Measurements from ENCODE around the gene GAS2L3.

- TF ChIP-seq, protein P1, sequence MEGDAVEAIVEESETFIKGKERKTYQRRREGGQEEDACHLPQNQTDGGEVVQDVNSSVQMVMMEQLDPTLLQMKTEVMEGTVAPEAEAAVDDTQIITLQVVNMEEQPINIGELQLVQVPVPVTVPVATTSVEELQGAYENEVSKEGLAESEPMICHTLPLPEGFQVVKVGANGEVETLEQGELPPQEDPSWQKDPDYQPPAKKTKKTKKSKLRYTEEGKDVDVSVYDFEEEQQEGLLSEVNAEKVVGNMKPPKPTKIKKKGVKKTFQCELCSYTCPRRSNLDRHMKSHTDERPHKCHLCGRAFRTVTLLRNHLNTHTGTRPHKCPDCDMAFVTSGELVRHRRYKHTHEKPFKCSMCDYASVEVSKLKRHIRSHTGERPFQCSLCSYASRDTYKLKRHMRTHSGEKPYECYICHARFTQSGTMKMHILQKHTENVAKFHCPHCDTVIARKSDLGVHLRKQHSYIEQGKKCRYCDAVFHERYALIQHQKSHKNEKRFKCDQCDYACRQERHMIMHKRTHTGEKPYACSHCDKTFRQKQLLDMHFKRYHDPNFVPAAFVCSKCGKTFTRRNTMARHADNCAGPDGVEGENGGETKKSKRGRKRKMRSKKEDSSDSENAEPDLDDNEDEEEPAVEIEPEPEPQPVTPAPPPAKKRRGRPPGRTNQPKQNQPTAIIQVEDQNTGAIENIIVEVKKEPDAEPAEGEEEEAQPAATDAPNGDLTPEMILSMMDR (IDR thresholded peaks at IDR 0.05) = no peak
- TF ChIP-seq POLR2A (IDR thresholded peaks at IDR 0.05) = no peak
These were observed 98.1 kb downstream of the GAS2L3 start for GRCh38 chr12:100671396-100672074.

Measured in thyroid gland (tissue), 4 donors.